Motor neuron (in vitro differentiated cells): ENCODE data around the gene UCP2. TPM values are rescaled to one million over a fixed set of nuclear protein-coding genes. Genes with fewer than 3 reads are reported as not detected.

Experiments used
- ATAC-seq, 8 experiments: fragments of 200-7000 bp; cut with Tn5 transposase; replicated peaks in 6 of 8; 2 replicates each; pipeline ENCODE4 v1.8.0; 2021; ENCODE audit warnings: mild to moderate bottlenecking in 8 of 8, moderate library complexity in 8 of 8
- H3K27ac ChIP-seq, 2 donors: fragments of 250-450 bp; sonication (Bioruptor Pico); 2 replicates each; pipeline ENCODE4 v1.9.0; 2021; ENCODE audit warnings: antibody characterized with exemption in 2 of 2, mild to moderate bottlenecking in 2 of 2, moderate library complexity in 1 of 2
- H3K4me1 ChIP-seq, 2 donors: fragments of 250-450 bp; sonication (Bioruptor Pico); replicated peaks in 1 of 2; 2 replicates each; pipeline ENCODE4 v1.6.1; 2021; ENCODE audit warnings: antibody characterized with exemption in 2 of 2, mild to moderate bottlenecking in 2 of 2, moderate library complexity in 1 of 2
- H3K4me3 ChIP-seq, 5 donors: fragments of 250-450 bp; sonication (Bioruptor Pico); 2 replicates each; pipeline ENCODE4 v1.9.0; 2021; ENCODE audit warnings: antibody characterized with exemption in 5 of 5, mild to moderate bottlenecking in 5 of 5, moderate library complexity in 4 of 5
- WGBS, 10 experiments: fragments of 450-650 bp; shearing (Covaris generic); methylation state at CpG; one replicate each; pipeline ENCODE4 v1.0.0; 2022; 5-methylcytosine and 5-hydroxymethylcytosine counted together
- in situ Hi-C, 9 experiments: fragments of 400-800 bp; cut with MboI; loops; one replicate each; pipeline ENCODE4 v1.15.0; 2021; ENCODE audit warnings: low sequenced_read_pairs in 9 of 9, low pct_unique_long_range_greater_than_20kb in 2 of 9; ENCODE audit not compliant: unreplicated experiment in 9 of 9
- total RNA-seq, 8 experiments: library from RNA; unstranded; fragments of 300-600 nt; gene quantifications; 2 replicates each; pipeline versions ENCODE4 v1.2.3 to v1.2.4, GENCODE V29; 2022

UCP2 gene, protein sequence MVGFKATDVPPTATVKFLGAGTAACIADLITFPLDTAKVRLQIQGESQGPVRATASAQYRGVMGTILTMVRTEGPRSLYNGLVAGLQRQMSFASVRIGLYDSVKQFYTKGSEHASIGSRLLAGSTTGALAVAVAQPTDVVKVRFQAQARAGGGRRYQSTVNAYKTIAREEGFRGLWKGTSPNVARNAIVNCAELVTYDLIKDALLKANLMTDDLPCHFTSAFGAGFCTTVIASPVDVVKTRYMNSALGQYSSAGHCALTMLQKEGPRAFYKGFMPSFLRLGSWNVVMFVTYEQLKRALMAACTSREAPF
- 10 to 100 TPM in 2 of 8 experiments, 1 to 10 TPM in 6; 1.3 to 15.0 (median 4.0) TPM for total RNA-seq

DNA sequence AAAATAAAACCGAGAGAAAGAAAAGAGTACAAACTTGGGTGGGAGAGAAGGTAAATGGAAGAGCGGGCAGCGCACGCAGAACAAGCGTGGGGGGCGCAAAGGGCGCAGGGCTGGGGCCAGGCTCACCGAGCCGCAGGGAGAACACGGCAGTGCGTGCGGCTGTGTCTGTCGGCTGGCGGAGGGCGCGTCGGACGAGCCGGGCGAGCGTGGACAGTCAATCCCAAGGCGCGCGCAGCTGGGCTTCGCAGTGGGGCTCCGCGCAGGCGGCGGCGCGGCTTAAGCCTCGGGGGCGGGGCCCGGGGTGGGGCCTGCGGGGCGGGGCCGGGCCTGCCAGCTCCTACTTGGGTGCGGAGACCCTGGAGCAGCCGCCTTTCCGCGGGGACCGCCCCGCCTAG lies at the start of gene UCP2:
TSS of gene UCP2 (minus strand) at position 249 of the 395 bp plus-strand sequence. CDS start 4,465 bp downstream, outside the sequence.
- WGBS, 10 experiments, result 0% methylated on average over 1 to 11 of the region's 43 CpGs; no CpG with 5 or more reads in 3 of the 10 experiments
- Histone ChIP-seq H3K27ac (peak within 1 kb of the TSS in 1 of 2 donors; percentile 66), H3K4me1 (peaks cover 3 to 11% of the 10 kb centered on the region in 2 donors), H3K4me3 (peak within 1 kb of the TSS; percentile 43 to 53 (median 51))
- ATAC-seq, result peak; percentile 65 to 87 (median 80)
- in situ Hi-C loops, result no loop called here

DNA sequence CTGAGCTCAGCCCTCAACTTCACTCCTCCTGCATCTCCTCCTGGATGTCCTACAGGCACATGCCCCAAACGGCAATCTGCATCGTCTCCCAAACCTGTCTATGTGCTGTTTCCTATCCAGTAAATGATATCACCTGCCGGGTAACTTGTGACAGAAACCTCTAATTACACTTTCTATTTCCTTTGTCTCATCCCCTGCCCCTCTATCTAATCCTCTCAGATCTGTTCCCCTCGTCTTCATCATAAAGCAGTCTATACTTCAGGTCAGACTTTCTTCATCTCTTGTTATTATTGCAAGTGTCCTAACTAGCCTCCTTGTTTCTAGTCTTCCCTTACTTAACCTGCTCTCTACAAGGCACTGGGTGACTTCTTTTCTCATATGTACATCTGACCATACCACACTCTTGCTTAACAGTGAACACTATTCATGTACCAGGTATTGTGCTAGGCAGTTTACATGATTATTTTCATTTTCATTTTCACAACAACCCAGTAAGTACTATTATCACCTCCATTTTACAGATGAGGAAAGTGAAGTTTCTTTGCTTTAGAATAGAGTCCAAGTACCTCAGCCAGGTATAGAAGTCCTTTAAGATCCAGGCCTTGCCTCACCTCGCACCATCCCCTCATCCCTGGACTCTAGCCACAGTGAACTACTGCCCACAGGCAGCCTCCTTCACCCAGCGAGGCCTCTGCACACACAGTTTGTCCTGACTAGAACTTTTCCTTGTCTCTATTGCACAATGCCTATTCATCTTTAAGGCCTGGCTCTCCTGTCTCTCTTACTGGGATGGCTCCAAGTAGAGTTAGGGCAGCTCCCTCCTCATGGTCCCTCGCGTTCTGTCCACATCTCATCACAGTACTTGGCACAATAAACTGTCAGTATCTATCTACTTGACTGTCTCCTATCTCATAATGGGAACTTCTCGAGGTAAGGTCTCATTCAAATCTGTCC lies 48.4 kb upstream of the UCP2 start:
- 68 to 97% (median 89%) methylated on average over 2 to 8 of the region's 9 CpGs; no CpG with 5 or more reads in 1 of the 10 experiments for WGBS, 10 experiments
- in situ Hi-C loops, result no loop called here
- no peak for ATAC-seq
- no peak overlapping the region for H3K27ac ChIP-seq
- no peaks in the 10 kb centered on the region for H3K4me1 ChIP-seq
- no peak overlapping the region for H3K4me3 ChIP-seq

DNA sequence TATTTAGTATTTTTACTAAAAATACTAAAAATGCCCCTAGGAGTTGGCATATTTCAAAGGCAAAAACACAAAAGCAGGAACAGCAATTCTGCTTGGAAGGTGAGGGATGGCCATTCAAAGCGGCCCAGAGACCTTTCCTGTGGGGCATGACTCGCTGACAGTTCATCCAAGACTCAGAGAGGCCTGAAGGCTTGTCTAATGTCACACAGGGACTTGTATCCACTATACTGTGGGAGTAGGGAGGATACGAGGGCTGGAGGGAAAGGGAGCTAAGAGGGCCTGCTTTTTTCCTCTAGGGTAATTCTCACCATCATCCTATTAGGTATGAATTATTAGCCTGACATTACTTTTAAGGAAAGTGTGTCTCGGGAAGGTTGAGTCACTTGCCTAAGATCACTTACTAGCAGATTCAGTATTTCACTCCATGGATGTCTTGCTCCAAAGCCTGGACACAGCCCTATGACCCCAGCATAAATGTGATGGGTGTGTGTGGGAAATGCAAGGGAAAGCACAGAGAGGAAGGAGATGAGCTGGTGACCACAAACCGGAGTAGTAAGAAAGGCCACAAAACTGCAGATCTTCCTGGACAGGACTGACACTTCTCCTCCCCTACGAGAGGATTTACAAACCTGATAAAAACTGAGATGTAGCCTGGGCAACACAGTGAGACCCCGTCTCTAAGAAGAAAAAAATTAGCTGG lies 43.0 kb upstream of the UCP2 start:
- Histone ChIP-seq H3K27ac (no peak overlapping the region), H3K4me1 (no peaks in the 10 kb centered on the region), H3K4me3 (no peak overlapping the region)
- peak in 2 of 8 experiments; percentile 61 to 79 for ATAC-seq
- in situ Hi-C loops, result no loop called here
- WGBS, 10 experiments, result 31 to 100% (median 93%) methylated on average over 1 to 5 of the region's 7 CpGs; no CpG with 5 or more reads in 3 of the 10 experiments

DNA sequence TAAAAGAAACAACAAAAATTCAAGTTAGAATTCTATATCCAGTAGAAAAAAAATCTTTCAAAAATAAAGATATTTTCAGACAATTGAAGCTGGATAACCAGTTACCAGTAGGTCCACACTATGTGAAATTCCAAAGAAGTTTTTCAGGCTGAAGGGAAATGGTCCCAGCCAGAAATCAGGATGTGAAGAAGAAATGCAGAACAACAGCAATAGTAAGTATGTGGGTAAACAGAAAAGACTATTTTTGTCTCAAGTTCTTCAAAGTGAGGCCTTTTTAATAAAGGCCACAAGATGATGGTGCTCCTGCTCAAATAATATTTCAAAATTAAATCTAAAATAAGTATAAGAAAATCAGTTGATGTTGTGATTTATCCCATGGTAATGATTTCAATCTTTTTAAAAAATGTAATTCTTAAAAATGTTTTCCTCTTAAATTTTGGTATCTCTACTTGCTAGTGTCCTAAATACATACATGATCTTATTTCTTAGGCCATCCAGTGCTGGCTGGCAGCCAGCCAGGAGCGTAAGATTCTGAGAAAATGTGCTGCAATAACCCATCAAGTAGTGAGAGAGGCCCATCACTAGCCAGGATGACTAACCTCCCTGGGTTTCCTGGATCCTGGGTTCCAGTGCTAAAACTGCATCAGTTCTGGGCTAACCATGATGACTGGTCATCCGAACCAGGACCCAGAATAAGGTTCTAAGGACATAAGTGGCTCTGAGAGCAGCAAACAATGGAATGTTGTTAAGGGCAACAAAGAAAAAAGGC lies 41.8 kb upstream of the UCP2 start:
- no peak overlapping the region for H3K27ac ChIP-seq
- WGBS, 10 experiments, result 19 to 100% (median 82%) methylated on average over 1 to 2 of the region's 2 CpGs; no CpG with 5 or more reads in 2 of the 10 experiments
- H3K4me1 ChIP-seq, result no peaks in the 10 kb centered on the region
- in situ Hi-C loops, result no loop called here
- H3K4me3 ChIP-seq, result no peak overlapping the region
- peak in 1 of 8 experiments; percentile 55 for ATAC-seq

DNA sequence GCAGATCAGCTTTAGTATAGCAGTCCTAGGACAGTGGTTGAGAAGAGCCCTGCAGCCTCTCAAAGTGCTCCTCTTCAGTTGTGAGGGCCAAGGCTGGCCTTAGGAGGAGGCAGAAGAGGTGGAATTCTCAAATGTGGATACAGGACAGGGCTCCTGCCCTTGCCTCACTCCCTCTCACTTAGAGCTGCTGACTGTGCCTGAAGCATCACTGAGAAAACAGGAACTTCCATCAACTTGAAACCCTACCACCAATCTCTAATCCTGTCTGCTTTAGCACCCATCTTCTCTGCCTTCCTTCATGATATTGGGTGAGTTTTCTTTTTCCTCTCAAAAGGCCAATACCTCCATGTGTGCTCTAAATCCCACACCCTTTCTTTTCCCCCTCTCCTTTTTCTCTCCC lies 40.6 kb upstream of the UCP2 start:
- Histone ChIP-seq H3K4me1 (no peaks in the 10 kb centered on the region), H3K27ac (no peak overlapping the region), H3K4me3 (no peak overlapping the region)
- in situ Hi-C loops, result no loop called here
- ATAC-seq, result no peak

DNA sequence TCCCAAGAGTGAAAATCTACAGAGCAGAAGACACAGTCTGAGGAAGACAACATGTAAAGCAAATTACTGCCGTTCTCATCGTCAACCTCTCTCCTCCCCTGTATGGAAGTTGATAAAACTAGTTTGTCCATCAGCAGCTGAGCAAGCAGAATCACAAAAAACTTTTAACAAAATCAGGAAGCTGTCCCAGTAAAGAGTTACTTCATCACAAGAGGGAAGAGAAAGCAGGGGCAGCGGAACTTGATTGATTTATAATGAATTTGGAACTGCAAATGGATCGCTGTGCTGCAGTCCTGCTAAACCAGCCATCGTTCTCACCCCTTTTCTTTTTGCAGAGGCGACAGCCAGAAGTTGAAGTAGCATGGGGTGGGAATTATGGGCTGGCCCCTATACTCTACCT lies 39.9 kb upstream of the UCP2 start:
- no peak overlapping the region for H3K4me3 ChIP-seq
- no peak overlapping the region for H3K27ac ChIP-seq
- no peaks in the 10 kb centered on the region for H3K4me1 ChIP-seq
- no peak for ATAC-seq
- in situ Hi-C loops, result no loop called here
- WGBS, 10 experiments, result 50 to 100% (median 87%) methylated on average over 1 to 6 of the region's 6 CpGs; no CpG with 5 or more reads in 2 of the 10 experiments

DNA sequence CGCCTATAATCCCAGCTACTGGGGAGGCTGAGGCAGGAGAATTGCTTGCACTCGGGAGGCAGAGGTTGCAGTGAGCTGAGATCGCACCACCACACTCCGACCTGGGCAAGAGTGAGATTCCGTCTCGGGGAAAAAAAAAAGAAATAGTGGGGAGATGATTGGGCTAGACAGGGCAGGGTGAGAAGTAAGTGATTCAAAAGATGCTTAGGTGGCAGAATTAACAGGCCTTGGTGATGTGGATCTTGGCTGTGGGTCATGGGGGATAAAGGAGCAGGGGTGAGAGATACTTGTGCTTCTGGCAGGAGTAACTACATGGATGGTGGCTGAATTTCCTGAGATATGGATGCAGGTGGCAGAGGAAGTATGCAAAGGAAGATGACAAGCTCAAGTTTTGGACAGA lies 39.4 kb upstream of the UCP2 start:
- WGBS, 10 experiments, result 97 to 100% (median 100%) methylated on average over 1 to 6 of the region's 6 CpGs; no CpG with 5 or more reads in 6 of the 10 experiments
- ATAC-seq, result no peak
- Histone ChIP-seq H3K27ac (no peak overlapping the region), H3K4me1 (no peaks in the 10 kb centered on the region), H3K4me3 (no peak overlapping the region)
- in situ Hi-C loops, result no loop called here

DNA sequence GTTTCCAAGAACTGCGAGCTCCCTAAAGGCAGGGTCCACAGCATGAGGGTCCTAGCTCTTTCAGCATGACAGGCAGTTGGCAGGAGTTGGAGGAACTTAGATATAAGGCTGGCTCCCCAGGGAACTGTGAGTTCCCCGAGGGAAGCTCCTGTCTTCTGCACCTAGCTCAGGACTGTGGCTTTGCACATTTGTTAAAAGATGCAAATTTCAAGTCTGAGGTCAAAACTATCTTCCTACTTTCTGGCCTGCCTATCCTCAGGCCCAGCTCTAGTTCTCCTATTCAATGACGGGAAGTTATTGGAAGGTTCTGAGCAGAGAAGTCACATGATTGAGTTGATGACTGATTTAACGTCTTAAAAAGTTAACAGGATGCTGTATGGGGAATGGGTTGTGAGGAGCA lies 37.9 kb upstream of the UCP2 start:
- H3K27ac ChIP-seq, result no peak overlapping the region
- no peaks in the 10 kb centered on the region for H3K4me1 ChIP-seq
- no peak overlapping the region for H3K4me3 ChIP-seq
- WGBS, 10 experiments, result 71 to 100% (median 95%) methylated on average over 1 to 4 of the region's 4 CpGs
- in situ Hi-C loops, result no loop called here
- ATAC-seq, result no peak

DNA sequence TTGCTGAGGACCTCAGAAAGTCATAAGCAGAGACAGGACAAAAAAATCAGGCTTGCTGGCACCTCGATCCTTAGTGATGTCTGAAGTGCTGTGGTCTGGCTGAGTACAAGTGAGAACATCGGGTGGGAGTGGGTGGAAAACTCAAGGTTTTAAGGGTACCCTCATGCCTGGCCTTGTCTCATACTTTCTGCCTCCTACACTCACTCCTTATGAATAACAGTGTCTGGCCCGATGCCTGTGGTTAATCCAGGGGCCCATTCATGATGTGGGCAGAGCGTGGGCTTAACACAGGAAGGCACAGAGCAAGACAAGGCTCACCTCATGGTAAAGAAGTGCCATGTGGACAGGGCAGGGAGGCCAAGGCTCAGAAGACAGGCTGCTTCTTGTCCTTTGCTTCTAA lies 37.2 kb upstream of the UCP2 start:
- WGBS, 10 experiments, result 0 to 100% (median 95%) methylated on average over 1 to 4 of the region's 4 CpGs; no CpG with 5 or more reads in 4 of the 10 experiments
- no peak overlapping the region for H3K27ac ChIP-seq
- in situ Hi-C loops, result no loop called here

DNA sequence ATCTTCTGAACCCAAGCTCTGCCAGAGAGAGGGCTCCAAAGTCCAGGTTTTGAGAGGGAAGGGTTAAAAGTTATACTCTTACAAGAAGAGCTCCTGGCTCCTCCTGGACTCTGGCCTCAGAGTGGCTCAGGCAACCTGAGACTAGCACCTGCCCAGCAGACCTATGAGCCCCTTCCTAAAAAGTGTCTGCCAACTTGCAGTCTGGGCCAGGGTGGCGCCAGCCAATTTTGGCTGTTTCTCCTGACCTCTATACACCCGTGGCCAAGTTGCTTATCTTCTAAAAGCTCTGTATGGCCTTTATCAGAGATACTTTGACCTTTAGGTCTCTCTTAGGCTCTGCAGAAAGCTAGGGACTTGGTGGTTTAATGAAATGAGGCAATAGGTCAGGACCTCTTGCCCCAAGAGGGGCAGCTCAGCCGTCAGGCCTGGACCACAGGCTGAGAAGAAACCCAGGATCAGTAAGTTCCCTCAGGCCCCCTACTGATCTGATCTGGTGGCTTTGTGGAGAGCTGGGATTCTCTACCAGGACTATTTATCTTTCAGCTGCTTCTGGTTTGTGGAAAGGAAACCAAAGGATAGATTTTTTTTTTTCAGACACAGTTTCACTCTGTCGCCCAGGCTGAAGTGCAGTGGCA lies 36.6 kb upstream of the UCP2 start:
- no peak overlapping the region for H3K27ac ChIP-seq
- no peaks in the 10 kb centered on the region for H3K4me1 ChIP-seq
- in situ Hi-C loops, result no loop called here
- ATAC-seq, result no peak
- no peak overlapping the region for H3K4me3 ChIP-seq
- WGBS, 10 experiments, result 50 to 100% (median 82%) methylated on average over 1 to 3 of the region's 4 CpGs; no CpG with 5 or more reads in 2 of the 10 experiments

More for the DNA sequence above, 37.2 kb upstream of the UCP2 start:
- Histone ChIP-seq H3K4me1 (no peaks in the 10 kb centered on the region), H3K4me3 (no peak overlapping the region)
- no peak for ATAC-seq

DNA sequence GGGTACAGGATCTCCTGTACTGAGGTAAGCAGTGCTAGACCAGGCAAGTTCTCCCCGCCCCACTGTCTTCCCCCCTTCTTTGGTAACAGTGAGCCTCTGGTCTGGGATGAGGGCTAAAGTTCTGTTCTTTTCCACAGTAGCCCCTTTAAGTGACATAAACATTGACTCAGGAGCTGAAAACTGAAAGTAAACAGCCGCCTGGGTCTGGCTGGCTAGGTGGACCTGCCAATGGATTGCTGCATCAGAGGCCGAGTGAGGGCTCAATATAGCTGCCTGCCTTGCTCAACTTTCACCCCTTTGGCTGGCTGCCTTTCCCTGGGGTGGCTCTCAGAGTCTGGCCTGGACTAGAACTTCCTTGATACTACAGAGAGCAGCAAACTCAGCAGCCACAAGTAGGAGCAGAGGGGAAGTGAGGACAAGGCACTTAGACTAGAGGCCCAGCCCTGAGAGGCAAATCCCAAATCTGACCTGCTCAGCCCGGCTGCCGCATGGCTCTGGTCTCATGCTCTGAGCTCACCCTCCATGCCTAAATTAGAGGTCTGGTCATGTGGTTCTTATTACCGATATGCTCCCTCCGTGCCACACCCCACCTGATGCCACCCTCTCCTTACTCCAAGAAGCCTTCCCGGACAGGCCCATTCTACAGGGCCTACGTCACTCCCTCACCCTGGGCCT lies 35.8 kb upstream of the UCP2 start:
- in situ Hi-C loops, result no loop called here
- Histone ChIP-seq H3K4me1 (no peaks in the 10 kb centered on the region), H3K27ac (no peak overlapping the region), H3K4me3 (no peak overlapping the region)
- peak in 3 of 8 experiments; percentile 59 to 97 (median 91) for ATAC-seq
- WGBS, 10 experiments, result 40 to 100% (median 97%) methylated on average over 1 to 5 of the region's 9 CpGs; no CpG with 5 or more reads in 3 of the 10 experiments
